Skeletal muscle tissue (tissue), 4 donors: ENCODE data around the gene MUC20. TPM values are rescaled to one million over a fixed set of nuclear protein-coding genes. Genes with fewer than 3 reads are reported as not detected.
"Not testable (repeated sequence)": the region's sequence is repeated elsewhere in the genome, so short reads cannot be mapped to it uniquely, and the experiment has no call there.

Experiments used
- H3K27ac ChIP-seq: one replicate; pipeline ENCODE4 v1.7.0; 2013; ENCODE audit warnings: mild to moderate bottlenecking, low read depth, low read length, inconsistent platforms
- H3K27me3 ChIP-seq, 3 donors: one replicate each; pipeline ENCODE4 v1.7.0; 2013; ENCODE audit warnings: low read length in 3 of 3; ENCODE audit not compliant: control insufficient read depth in 3 of 3, insufficient read depth in 3 of 3
- H3K36me3 ChIP-seq, 3 donors: one replicate each; pipeline ENCODE4 v1.7.0; 2013; ENCODE audit warnings: low read length in 3 of 3; ENCODE audit not compliant: control insufficient read depth in 3 of 3, insufficient read depth in 3 of 3
- H3K4me1 ChIP-seq, 3 donors: one replicate each; pipeline ENCODE4 v1.7.0; 2013; ENCODE audit warnings: low read length in 3 of 3, mild to moderate bottlenecking in 3 of 3; ENCODE audit not compliant: control insufficient read depth in 3 of 3, insufficient read depth in 3 of 3
- H3K4me3 ChIP-seq, 3 donors: one replicate each; pipeline ENCODE4 v1.7.0; 2013; ENCODE audit warnings: low read length in 3 of 3
- H3K9ac ChIP-seq, 3 donors: one replicate each; pipeline ENCODE4 v1.7.0; 2013; ENCODE audit warnings: low read length in 3 of 3, mild to moderate bottlenecking in 3 of 3, moderate library complexity in 2 of 3, low read depth in 1 of 3
- H3K9me3 ChIP-seq, 3 donors: one replicate each; pipeline ENCODE4 v1.7.0; 2013; ENCODE audit warnings: low read length in 3 of 3; ENCODE audit not compliant: control insufficient read depth in 3 of 3
- total RNA-seq: library from RNA; depleted of rRNA; stranded (reverse); fragments of >200 nt; gene quantifications from one replicate; pipeline ENCODE4 v1.2.3, GENCODE V29; 2014
- donor health status: Osteomylitis.

The MUC20 gene
- total RNA-seq, 1 donor from 2014 or later = 1.0 TPM

- Histone ChIP-seq H3K4me1 (peaks cover 0 to 14% (median 3%) of the 10 kb centered on the region in 3 donors), H3K36me3 (peaks cover 12 to 32% (median 21%) of the 10 kb centered on the region in 3 donors)
- H3K9ac ChIP-seq, H3K4me3 ChIP-seq, H3K27ac ChIP-seq, H3K27me3 ChIP-seq, H3K9me3 ChIP-seq: not testable (repeated sequence)
Measured at GRCh38 chr3:195684527-195685257, 36.1 kb upstream of the MUC20 start.

- H3K27me3 ChIP-seq, H3K27ac ChIP-seq, H3K9ac ChIP-seq, H3K4me3 ChIP-seq, H3K9me3 ChIP-seq: not testable (repeated sequence)
- H3K4me1 ChIP-seq = peaks cover 0 to 14% (median 4%) of the 10 kb centered on the region in 3 donors
- peaks cover 12 to 33% (median 23%) of the 10 kb centered on the region in 3 donors for H3K36me3 ChIP-seq
Measured at GRCh38 chr3:195686537-195687208, 34.1 kb upstream of the MUC20 start.

GRCh38 chr3:195687209-195687760, 33.5 kb upstream of the MUC20 start:
- H3K9ac ChIP-seq, H3K27me3 ChIP-seq, H3K9me3 ChIP-seq, H3K4me3 ChIP-seq: not testable (repeated sequence)
- Histone ChIP-seq H3K36me3 (peaks cover 16 to 38% (median 28%) of the 10 kb centered on the region in 3 donors), H3K4me1 (peaks cover 1 to 14% (median 4%) of the 10 kb centered on the region in 3 donors), H3K27ac (peak overlapping the region; percentile 62)

GRCh38 chr3:195688471-195689183, 32.2 kb upstream of the MUC20 start:
- H3K27ac ChIP-seq = not testable (repeated sequence)

GRCh38 chr3:195689184-195690070, 31.4 kb upstream of the MUC20 start:
- not testable (repeated sequence) for H3K4me3 ChIP-seq, H3K27me3 ChIP-seq, H3K27ac ChIP-seq, H3K9me3 ChIP-seq
- peaks cover 2 to 14% (median 4%) of the 10 kb centered on the region in 3 donors for H3K4me1 ChIP-seq
- peaks cover 8 to 43% (median 30%) of the 10 kb centered on the region in 3 donors for H3K36me3 ChIP-seq
- peak overlapping the region in 1 of 3 donors; percentile 40 for H3K9ac ChIP-seq

More at GRCh38 chr3:195688471-195689183, 32.2 kb upstream of the MUC20 start:
- H3K9ac ChIP-seq, H3K4me3 ChIP-seq, H3K27me3 ChIP-seq, H3K9me3 ChIP-seq: not testable (repeated sequence)
- peaks cover 16 to 43% (median 30%) of the 10 kb centered on the region in 3 donors for H3K36me3 ChIP-seq
- peaks cover 2 to 14% (median 4%) of the 10 kb centered on the region in 3 donors for H3K4me1 ChIP-seq

- no peak overlapping the region for H3K27ac ChIP-seq
- H3K4me3 ChIP-seq = no peak overlapping the region
- H3K4me1 ChIP-seq = peaks cover 2 to 14% (median 4%) of the 10 kb centered on the region in 3 donors
- H3K27me3 ChIP-seq = no peaks in the 10 kb centered on the region
- no peak overlapping the region for H3K9ac ChIP-seq
- peaks cover 7 to 42% (median 30%) of the 10 kb centered on the region in 3 donors for H3K36me3 ChIP-seq
- H3K9me3 ChIP-seq = no peaks in the 10 kb centered on the region
Measured at GRCh38 chr3:195690951-195691350, 29.8 kb upstream of the MUC20 start.

- not testable (repeated sequence) for H3K9ac ChIP-seq, H3K27me3 ChIP-seq, H3K4me3 ChIP-seq, H3K9me3 ChIP-seq, H3K27ac ChIP-seq
- H3K4me1 ChIP-seq = peaks cover 2 to 14% (median 4%) of the 10 kb centered on the region in 3 donors
- H3K36me3 ChIP-seq = peaks cover 7 to 38% (median 32%) of the 10 kb centered on the region in 3 donors
Measured at GRCh38 chr3:195691596-195692353, 29.0 kb upstream of the MUC20 start.

GRCh38 chr3:195692354-195692685, 28.5 kb upstream of the MUC20 start:
- H3K36me3 ChIP-seq = peaks cover 7 to 40% (median 34%) of the 10 kb centered on the region in 3 donors
- no peak overlapping the region for H3K9ac ChIP-seq
- no peaks in the 10 kb centered on the region for H3K27me3 ChIP-seq
- peaks cover 2 to 14% (median 4%) of the 10 kb centered on the region in 3 donors for H3K4me1 ChIP-seq
- H3K9me3 ChIP-seq = no peaks in the 10 kb centered on the region
- H3K4me3 ChIP-seq = no peak overlapping the region
- no peak overlapping the region for H3K27ac ChIP-seq
